ENCODE measurements around the gene ZNF701. TPM values are rescaled to one million over a fixed set of nuclear protein-coding genes. Genes with fewer than 3 reads are reported as not detected.
"Not testable (repeated sequence)": the region's sequence is repeated elsewhere in the genome, so short reads cannot be mapped to it uniquely, and the experiment has no call there.

ZNF701 gene
- total RNA-seq, 4 donors from 2014 or later: 4.0 to 6.2 (median 4.8) TPM

DNA sequence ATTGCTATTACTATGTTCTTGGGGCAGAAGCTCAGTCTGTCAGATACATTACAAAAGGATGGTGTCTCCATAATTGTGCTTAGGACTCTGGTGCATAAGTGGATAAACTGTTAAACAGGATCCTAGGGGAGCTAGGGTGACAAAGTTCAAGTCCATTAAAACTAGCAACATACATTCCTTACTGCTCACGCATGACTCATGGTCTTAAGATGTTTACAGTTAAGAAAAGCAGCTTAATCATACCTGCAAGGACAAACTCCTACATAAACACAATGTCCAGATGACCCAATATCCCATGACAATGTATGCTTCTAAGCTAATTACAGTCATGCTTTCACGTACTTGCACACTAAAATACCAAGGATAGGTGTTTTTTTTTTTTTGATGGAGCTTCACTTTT, 3.5 kb upstream of the ZNF701 start:
- H3K27ac ChIP-seq: no peak overlapping the region
- in situ Hi-C loops (cut with MboI; ENCODE audit: low sequenced_read_pairs in 4 of 4) (loop anchor here in 1 of 4 donors (5.0 kb wide), 1 partner anchor 39 kb away; the partner anchor contains the start of gene ZNF808), intact Hi-C loops (cut with DNase I; ENCODE audit: low total_unique reads) (no loop called here)
- peaks cover 6 to 8% of the 10 kb centered on the region in 2 donors for H3K4me1 ChIP-seq
- peaks cover 0 to 19% of the 10 kb centered on the region in 2 donors for H3K36me3 ChIP-seq
- no peaks in the 10 kb centered on the region for H3K27me3 ChIP-seq
- TF ChIP-seq POLR2A (IDR thresholded peaks at IDR 0.05): no peak
- TF ChIP-seq, protein P1, sequence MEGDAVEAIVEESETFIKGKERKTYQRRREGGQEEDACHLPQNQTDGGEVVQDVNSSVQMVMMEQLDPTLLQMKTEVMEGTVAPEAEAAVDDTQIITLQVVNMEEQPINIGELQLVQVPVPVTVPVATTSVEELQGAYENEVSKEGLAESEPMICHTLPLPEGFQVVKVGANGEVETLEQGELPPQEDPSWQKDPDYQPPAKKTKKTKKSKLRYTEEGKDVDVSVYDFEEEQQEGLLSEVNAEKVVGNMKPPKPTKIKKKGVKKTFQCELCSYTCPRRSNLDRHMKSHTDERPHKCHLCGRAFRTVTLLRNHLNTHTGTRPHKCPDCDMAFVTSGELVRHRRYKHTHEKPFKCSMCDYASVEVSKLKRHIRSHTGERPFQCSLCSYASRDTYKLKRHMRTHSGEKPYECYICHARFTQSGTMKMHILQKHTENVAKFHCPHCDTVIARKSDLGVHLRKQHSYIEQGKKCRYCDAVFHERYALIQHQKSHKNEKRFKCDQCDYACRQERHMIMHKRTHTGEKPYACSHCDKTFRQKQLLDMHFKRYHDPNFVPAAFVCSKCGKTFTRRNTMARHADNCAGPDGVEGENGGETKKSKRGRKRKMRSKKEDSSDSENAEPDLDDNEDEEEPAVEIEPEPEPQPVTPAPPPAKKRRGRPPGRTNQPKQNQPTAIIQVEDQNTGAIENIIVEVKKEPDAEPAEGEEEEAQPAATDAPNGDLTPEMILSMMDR (IDR thresholded peaks at IDR 0.05 in 4 of 5, conservative IDR thresholded peaks at IDR 0.05 in 1 of 5): no peak
- no peak overlapping the region for H3K4me3 ChIP-seq
- DNase-seq (no peak), ATAC-seq (no peak)
- H3K9me3 ChIP-seq: peaks cover 0 to 7% (median 0%) of the 10 kb centered on the region in 3 donors

DNA sequence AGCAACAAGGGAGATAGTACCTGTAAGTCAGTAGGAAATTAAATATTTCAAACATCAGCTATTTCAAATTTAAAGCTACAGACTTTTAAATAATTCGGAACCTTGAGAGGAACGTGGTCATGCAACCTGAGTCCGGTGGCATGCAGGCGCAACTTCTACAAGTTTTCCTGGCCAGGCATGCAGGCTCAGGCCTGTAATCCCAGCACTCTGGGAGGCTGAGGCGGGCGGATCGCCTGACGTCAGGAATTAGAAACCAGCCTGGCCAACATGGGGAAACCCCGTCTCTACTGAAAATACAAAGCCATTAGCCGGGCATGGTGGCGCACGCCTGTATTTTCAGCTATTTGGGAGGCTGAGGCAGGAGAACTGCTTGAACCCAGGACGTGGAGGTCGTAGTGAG, 2.2 kb upstream of the ZNF701 start:
- peaks cover 0 to 27% of the 10 kb centered on the region in 2 donors for H3K36me3 ChIP-seq
- ATAC-seq: no peak
- intact Hi-C loops (cut with DNase I; ENCODE audit: low total_unique reads) (no loop called here), in situ Hi-C loops (cut with MboI; ENCODE audit: low sequenced_read_pairs in 4 of 4) (loop anchor here in 1 of 4 donors (5.0 kb wide), 1 partner anchor 41 kb away; the partner anchor contains the start of gene ZNF808)
- TF ChIP-seq, protein P1 (IDR thresholded peaks at IDR 0.05 in 4 of 5, conservative IDR thresholded peaks at IDR 0.05 in 1 of 5): no peak
- TF ChIP-seq POLR2A (IDR thresholded peaks at IDR 0.05): no peak
- no peak overlapping the region for H3K4me3 ChIP-seq
- H3K9me3 ChIP-seq: no peaks in the 10 kb centered on the region
- H3K27ac ChIP-seq: no peak overlapping the region
- H3K4me1 ChIP-seq: peaks cover 6 to 8% of the 10 kb centered on the region in 2 donors
- DNase-seq: no peak
- H3K27me3 ChIP-seq: no peaks in the 10 kb centered on the region

DNA sequence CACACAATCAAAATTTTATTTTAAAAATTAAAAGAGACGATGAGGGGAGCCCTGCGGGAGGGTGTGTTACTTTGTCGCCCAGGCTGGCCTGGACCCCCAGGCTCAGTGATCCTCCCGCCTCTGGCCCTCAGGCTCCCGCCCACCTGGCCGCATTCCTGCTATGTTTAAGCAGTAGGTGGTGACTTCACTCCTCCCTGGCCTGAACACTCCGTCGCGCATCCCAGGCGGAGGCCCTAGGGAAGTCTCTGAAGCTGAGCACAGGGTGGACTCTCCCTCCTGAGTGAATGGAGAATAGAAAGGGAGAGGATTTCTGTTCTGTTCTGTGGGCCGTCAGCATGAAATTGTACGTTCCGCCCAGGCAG, 468 bp upstream of the ZNF701 start:
- H3K27me3 ChIP-seq; DNase-seq; intact Hi-C loops (cut with DNase I; ENCODE audit: low total_unique reads); H3K4me1 ChIP-seq; H3K9me3 ChIP-seq: not testable (repeated sequence)
- peak overlapping the region; percentile 66 to 98 (median 80) for H3K4me3 ChIP-seq
- peak; percentile 7 to 9 for ATAC-seq
- in situ Hi-C loops (cut with MboI; ENCODE audit: low sequenced_read_pairs in 4 of 4): loop anchor here in 1 of 4 donors (5.0 kb wide), 1 partner anchor 42 kb away; the partner anchor contains the start of gene ZNF808
- peak overlapping the region; percentile 70 to 83 (median 79) for H3K27ac ChIP-seq
- peaks cover 0 to 24% of the 10 kb centered on the region in 2 donors for H3K36me3 ChIP-seq

DNA sequence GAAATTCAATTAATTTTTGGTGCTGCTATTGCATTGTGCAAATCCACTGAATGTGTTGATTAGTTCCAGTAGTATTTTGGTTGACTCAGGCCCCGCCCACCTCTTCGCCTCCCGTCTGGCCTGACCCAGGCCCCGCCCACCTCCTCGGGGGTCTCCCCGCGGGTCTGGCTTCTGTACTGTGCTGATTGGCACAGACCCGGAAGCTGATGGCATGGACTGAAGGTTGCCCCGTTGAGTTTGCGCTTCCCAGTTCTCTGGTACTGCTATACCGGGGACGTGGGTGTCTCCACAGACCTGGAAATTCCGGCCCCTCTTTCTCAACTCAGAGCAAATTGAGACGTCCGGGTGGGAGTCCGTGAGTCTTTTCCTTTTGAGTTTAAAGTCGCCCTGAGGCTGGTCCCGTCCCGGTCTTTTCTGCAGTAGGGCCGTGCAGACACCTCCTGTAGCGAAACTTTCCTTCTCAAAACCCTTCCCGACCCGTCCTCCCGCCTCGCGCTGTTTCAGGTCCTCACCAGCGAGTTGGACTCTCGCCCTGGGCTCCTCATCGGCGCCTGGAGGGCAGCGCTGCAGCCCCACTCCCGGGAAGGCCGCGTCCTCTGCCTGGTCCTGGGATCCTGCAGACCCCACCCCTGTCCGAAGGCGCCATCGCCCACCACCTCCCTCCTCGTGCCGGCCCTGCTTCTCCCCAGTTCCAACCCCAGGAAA, 14.8 kb downstream of the ZNF701 start:
- no peak overlapping the region for H3K4me3 ChIP-seq
- TF ChIP-seq, protein P1 (IDR thresholded peaks at IDR 0.05 in 4 of 5, conservative IDR thresholded peaks at IDR 0.05 in 1 of 5): no peak
- no peak for TF ChIP-seq POLR2A (IDR thresholded peaks at IDR 0.05)
- no peaks in the 10 kb centered on the region for H3K4me1 ChIP-seq
- H3K36me3 ChIP-seq: peaks cover 3 to 56% of the 10 kb centered on the region in 2 donors
- intact Hi-C loops (cut with DNase I; ENCODE audit: low total_unique reads): no loop called here
- no peak overlapping the region for H3K27ac ChIP-seq
- ATAC-seq: no peak
- DNase-seq: no peak
- H3K27me3 ChIP-seq: no peaks in the 10 kb centered on the region
- in situ Hi-C loops (cut with MboI; ENCODE audit: low sequenced_read_pairs in 4 of 4): no loop called here
- no peaks in the 10 kb centered on the region for H3K9me3 ChIP-seq

DNA sequence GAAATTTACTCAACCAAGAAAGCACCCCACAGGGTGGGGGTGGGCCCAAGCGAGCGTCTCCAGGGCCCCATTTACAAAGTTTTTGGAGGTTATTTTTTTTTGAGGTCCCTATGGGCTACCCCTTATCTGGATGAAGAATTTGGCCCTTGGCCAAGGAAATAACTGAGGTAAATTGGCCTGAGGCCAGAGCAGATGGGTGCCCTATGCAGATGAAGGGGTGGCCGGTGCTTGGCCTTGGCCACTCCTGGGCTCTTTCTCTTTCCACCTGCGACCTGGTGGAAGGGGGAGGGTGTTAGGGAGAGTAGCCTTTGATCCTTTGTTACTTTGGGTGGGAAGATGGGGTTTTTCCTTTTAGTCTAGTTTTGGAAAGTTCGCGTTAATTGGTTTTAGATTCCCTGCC, 15.5 kb downstream of the ZNF701 start:
- no peak for ATAC-seq
- Histone ChIP-seq H3K4me1 (no peaks in the 10 kb centered on the region), H3K27ac (no peak overlapping the region), H3K27me3 (no peaks in the 10 kb centered on the region), H3K9me3 (no peaks in the 10 kb centered on the region), H3K4me3 (no peak overlapping the region), H3K36me3 (peaks cover 0 to 49% of the 10 kb centered on the region in 2 donors)
- DNase-seq: no peak
- intact Hi-C loops (cut with DNase I; ENCODE audit: low total_unique reads) (no loop called here), in situ Hi-C loops (cut with MboI; ENCODE audit: low sequenced_read_pairs in 4 of 4) (no loop called here)
- TF ChIP-seq, protein P1 (IDR thresholded peaks at IDR 0.05 in 4 of 5, conservative IDR thresholded peaks at IDR 0.05 in 1 of 5): no peak
- TF ChIP-seq POLR2A (IDR thresholded peaks at IDR 0.05): no peak

Data from gastrocnemius medialis (tissue), 4 donors.